Endothelial cell of umbilical vein (primary cell): ENCODE results near the gene R3HDM2. TPM values are rescaled to one million over a fixed set of nuclear protein-coding genes. Genes with fewer than 3 reads are reported as not detected.

ENCODE experiments used
- BruUV-seq: library from RNA; stranded (reverse); fragments of 400-500 nt; replicated peaks from 2 replicates; lab custom pipeline; 2021; lab: Mats Ljungman, UMichigan
- CTCF ChIA-PET: fragments of 300-600, 350-600 bp; sonication (Branson Sonifier 250); formaldehyde crosslinking; loops from one replicate; lab custom pipeline; 2021; ENCODE audit warnings: antibody characterized with exemption, inconsistent platforms; lab: Charles Lee
- POLR2A ChIA-PET: fragments of 300-600, 350-600 bp; sonication (Branson Sonifier 250); formaldehyde crosslinking; loops from one replicate; lab custom pipeline; 2021; ENCODE audit warnings: antibody characterized with exemption, inconsistent platforms; lab: Charles Lee
- DNase-seq: peaks from one replicate; pipeline ENCODE4 v3.0.0-alpha.2; 2011; ENCODE audit warnings: low read depth, low spot score
- FAIRE-seq: peaks from 2 replicates; lab custom pipeline; 2011; peaks lifted over from hg19 to GRCh38; lab: Jason Lieb, UNC
- H2AFZ ChIP-seq: 2 replicates; pipeline ENCODE4 v1.6.0; 2012; ENCODE audit warnings: low read depth, low read length, control low read depth, inconsistent platforms
- H3K27ac ChIP-seq: 2 replicates; pipeline ENCODE4 v1.5.1; 2011; ENCODE audit warnings: low read depth, mild to moderate bottlenecking, control low read depth, low read length, moderate library complexity; ENCODE audit not compliant: insufficient read depth
- H3K27me3 ChIP-seq, 2 experiments: 2 replicates each; pipeline versions ENCODE4 v1.6.0 to v1.6.1; 2011; ENCODE audit warnings: low read length in 2 of 2, mixed read lengths in 1 of 2; ENCODE audit not compliant: control insufficient read depth in 2 of 2, insufficient read depth in 2 of 2
- H3K36me3 ChIP-seq, 2 experiments: 2 replicates in 1 of 2; 3 replicates in 1 of 2; pipeline ENCODE4 v1.5.1; 2011; ENCODE audit warnings: low read length in 2 of 2, mild to moderate bottlenecking in 1 of 2, moderate library complexity in 1 of 2; ENCODE audit not compliant: control insufficient read depth in 2 of 2, insufficient read depth in 2 of 2; ENCODE audit errors: extremely low read depth in 1 of 2
- H3K4me1 ChIP-seq: 3 replicates; pipeline ENCODE4 v1.5.1; 2011; ENCODE audit warnings: mild to moderate bottlenecking, low read length; ENCODE audit not compliant: control insufficient read depth, insufficient read depth; ENCODE audit errors: extremely low read depth
- H3K4me2 ChIP-seq: 2 replicates; pipeline ENCODE4 v1.6.1; 2011; ENCODE audit warnings: low read length, control low read depth, mixed read lengths; ENCODE audit not compliant: insufficient read depth
- H3K4me3 ChIP-seq, 3 experiments: fragments of 200-600 bp in 1 of 3; sonication (generic), shearing (Covaris generic) in 1 of 3; replicated peaks in 1 of 3; 2 replicates each; pipeline ENCODE4 v1.5.1; 2011 to 2016; ENCODE audit warnings: control low read depth in 3 of 3, low read length in 3 of 3, mild to moderate bottlenecking in 2 of 3, inconsistent platforms in 1 of 3, low read depth in 1 of 3, moderate library complexity in 1 of 3; ENCODE audit not compliant: insufficient read depth in 1 of 3
- H3K79me2 ChIP-seq: 2 replicates; pipeline ENCODE4 v1.6.0; 2012; ENCODE audit warnings: low read length, inconsistent platforms; ENCODE audit not compliant: control insufficient read depth, insufficient read depth
- H3K9ac ChIP-seq: replicated peaks from 2 replicates; pipeline ENCODE3; 2011; ENCODE audit warnings: low read length, control low read depth; ENCODE audit not compliant: insufficient read depth; ENCODE audit errors: extremely low read depth
- H3K9me1 ChIP-seq: replicated peaks from 3 replicates; pipeline ENCODE4 v1.6.0; 2011; ENCODE audit warnings: mild to moderate bottlenecking, low read length; ENCODE audit not compliant: control insufficient read depth, insufficient read depth; ENCODE audit errors: extremely low read depth
- H3K9me3 ChIP-seq: replicated peaks from 2 replicates; pipeline ENCODE4 v1.5.1; 2012; ENCODE audit warnings: low read length, inconsistent platforms; ENCODE audit not compliant: control insufficient read depth, insufficient read depth
- H4K20me1 ChIP-seq: replicated peaks from 2 replicates; pipeline ENCODE3; 2011; ENCODE audit warnings: mild to moderate bottlenecking, low read length; ENCODE audit not compliant: control insufficient read depth, insufficient read depth; ENCODE audit errors: extremely low read depth
- CTCF ChIP-seq, 2 donors: IDR thresholded peaks; 1 replicate in 1 of 2; 2 replicates in 1 of 2; pipeline ENCODE4 v1.5.1; 2011; ENCODE audit warnings: low read length in 2 of 2, mild to moderate bottlenecking in 2 of 2, moderate library complexity in 2 of 2, control low read depth in 1 of 2, inconsistent platforms in 1 of 2, low read depth in 1 of 2; ENCODE audit not compliant: insufficient read depth in 1 of 2; ENCODE audit errors: extremely low read depth in 1 of 2
- EZH2 ChIP-seq: IDR thresholded peaks from 2 replicates; pipeline ENCODE4 v1.6.1; 2012; ENCODE audit warnings: borderline replicate concordance, low read depth, mild to moderate bottlenecking, moderate library complexity, low read length, inconsistent platforms; ENCODE audit not compliant: severe bottlenecking
- FOS ChIP-seq: IDR thresholded peaks from 2 replicates; pipeline ENCODE4 v1.6.1; 2011; ENCODE audit warnings: mild to moderate bottlenecking, low read length, moderate library complexity, borderline replicate concordance; ENCODE audit not compliant: insufficient read depth
- GATA2 ChIP-seq: IDR thresholded peaks from 2 replicates; pipeline ENCODE4 v1.7.0; 2011; ENCODE audit warnings: low read depth, mild to moderate bottlenecking, moderate library complexity, mixed read lengths, low read length; ENCODE audit not compliant: insufficient read length, insufficient read depth
- JUN ChIP-seq: IDR thresholded peaks from 2 replicates; pipeline ENCODE4 v1.6.1; 2011; ENCODE audit warnings: borderline replicate concordance, low read depth; ENCODE audit not compliant: insufficient read length, insufficient read depth
- MAX ChIP-seq: IDR thresholded peaks from 2 replicates; pipeline ENCODE4 v1.6.1; 2011; ENCODE audit not compliant: insufficient read depth, insufficient read length
- MYC ChIP-seq: IDR thresholded peaks from one replicate; pipeline ENCODE4 v1.6.1; 2011; ENCODE audit warnings: mild to moderate bottlenecking, low read depth, low read length
- POLR2A ChIP-seq: IDR thresholded peaks from 2 replicates; pipeline ENCODE4 v1.6.1; 2012; ENCODE audit warnings: low read depth, mild to moderate bottlenecking, control low read depth, low read length
- POLR2AphosphoS5 ChIP-seq: IDR thresholded peaks from 2 replicates; pipeline ENCODE4 v1.6.1; 2012; ENCODE audit warnings: low read depth, mild to moderate bottlenecking, control low read depth, low read length, moderate library complexity; ENCODE audit not compliant: insufficient read depth
- dilution Hi-C: fragments of 300-500 bp; cut with MboI; formaldehyde crosslinking; loops from one replicate; pipeline ENCODE4 v1.15.0; 2019; ENCODE audit warnings: low sequenced_read_pairs; ENCODE audit not compliant: extremely low pct_ligation_motif_present
- intact Hi-C: fragments of 100-400 bp; cut with micrococcal nuclease; formaldehyde crosslinking; loops from one replicate; pipeline ENCODE4 v1.10.0; 2022
- polyA plus RNA-seq, 4 experiments: library from polyadenylated mRNA; depleted of rRNA in 3 of 4; stranded (reverse) in 3 of 4; unstranded in 1 of 4; fragments of >200 nt; gene quantifications; 2 replicates each; pipeline versions ENCODE4 v1.2.1 to v1.2.3, GENCODE V29; 2011 to 2012; ENCODE audit warnings: missing spikeins in 1 of 4
- total RNA-seq: library from RNA; stranded (reverse); gene quantifications from 2 replicates; pipeline ENCODE4 v1.2.3, GENCODE V29; 2021

R3HDM2 gene
- total and polyA plus RNA-seq, 2 donors (not counting 3 experiments of a cell fraction or from before 2014, with no cell fraction given), result 26.1 to 31.3 TPM

GRCh38 chr12:57234571-57235016 lies 196.2 kb downstream of the R3HDM2 start:
- Histone ChIP-seq H2AFZ (no peak overlapping the region), H3K9me3 (no peaks in the 10 kb centered on the region), H3K9ac (no peak overlapping the region), H4K20me1 (no peaks in the 10 kb centered on the region), H3K4me2 (no peak overlapping the region), H3K27me3 (peaks cover 26 to 27% of the 10 kb centered on the region in 2 experiments), H3K4me1 (peaks cover 25% of the 10 kb centered on the region), H3K79me2 (peaks cover 23% of the 10 kb centered on the region), H3K36me3 (peaks cover 3 to 27% of the 10 kb centered on the region in 2 experiments), H3K4me3 (no peak overlapping the region), H3K27ac (no peak overlapping the region), H3K9me1 (no peaks in the 10 kb centered on the region)
- ChIA-PET CTCF (interaction anchor here (1.9 kb wide), 1 partner anchor 21 kb away, joined by 7 read pairs; no protein-coding TSS in a partner anchor), POLR2A (no interaction called here)
- no peak for FAIRE-seq
- no peak for DNase-seq
- TF ChIP-seq GATA2, result no peak
- no peak for TF ChIP-seq POLR2A
- no peak for TF ChIP-seq EZH2
- no peak for TF ChIP-seq POLR2AphosphoS5
- no peak for TF ChIP-seq JUN
- TF ChIP-seq FOS, result no peak
- no peak for TF ChIP-seq CTCF (IDR thresholded peaks at IDR 0.05; ENCODE audit: extremely low read depth in 1 of 2, insufficient read depth in 1 of 2, low read depth in 1 of 2, low read length in 2 of 2)
- TF ChIP-seq MYC, result no peak
- TF ChIP-seq MAX, result no peak
- intact Hi-C loops (no loop called here), dilution Hi-C loops (no loop called here)
- BruUV-seq, result no TSS peak
